Measurements from ENCODE around the gene ADGRG3. TPM values are rescaled to one million over a fixed set of nuclear protein-coding genes. Genes with fewer than 3 reads are reported as not detected.
A peak's percentile ranks its signal among the peaks of the same experiment; 100 is the strongest.

The ADGRG3 gene
- total and polyA plus RNA-seq, 2 of the 13 experiments (the other 11 are each of a cell fraction or from before 2014, with no cell fraction given) = 2.7 to 11.8 TPM

DNA sequence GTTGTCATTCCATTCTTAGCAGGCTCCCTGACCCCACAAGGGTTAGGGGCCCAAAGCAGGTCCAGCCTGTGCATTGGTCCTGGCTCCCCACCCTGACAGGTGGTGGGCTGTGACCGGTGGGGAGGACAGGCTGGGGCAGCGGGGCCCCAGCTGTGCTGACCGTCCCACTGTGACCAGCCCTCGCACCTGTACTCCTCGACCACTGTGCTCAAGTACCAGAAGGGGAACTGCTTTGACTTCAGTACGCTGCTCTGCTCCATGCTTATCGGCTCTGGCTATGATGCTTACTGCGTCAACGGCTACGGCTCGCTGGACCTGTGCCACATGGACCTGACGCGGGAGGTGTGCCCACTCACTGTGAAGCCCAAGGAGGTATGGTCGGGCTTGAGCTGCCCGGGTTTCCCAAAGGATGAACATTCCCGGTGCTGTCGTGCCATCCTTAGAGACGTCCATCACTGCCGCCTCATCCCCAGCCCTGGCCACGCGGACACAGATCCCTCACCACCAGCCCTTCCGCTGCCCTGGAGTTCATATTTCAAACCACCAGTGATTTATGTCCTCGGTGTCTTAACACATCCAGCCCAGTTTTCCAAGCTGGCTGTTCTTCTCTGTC, 33.8 kb downstream of the ADGRG3 start (continued):
- TF ChIP-seq ZNF136 (CRISPR knock-in tag; IDR thresholded peaks at IDR 0.05; ENCODE audit: low read depth) = 0 out of 2 replicates have a peak, but pooled peaks have one; percentile 59
- peak; percentile 40; the same call in 1 of the 2 replicates for TF ChIP-seq MYC (CRISPR knock-in tag; IDR thresholded peaks at IDR 0.05; ENCODE audit: borderline replicate concordance)
- TF ChIP-seq NFYB (CRISPR knock-in tag; IDR thresholded peaks at IDR 0.05) = no peak
- peak; percentile 71; the same call in 1 of the 2 replicates for TF ChIP-seq NFKB2 (CRISPR knock-in tag; IDR thresholded peaks at IDR 0.05; ENCODE audit: borderline replicate concordance)
- no peak for TF ChIP-seq GLI4 (CRISPR knock-in tag; IDR thresholded peaks at IDR 0.05; ENCODE audit: borderline replicate concordance)
- no peak for TF ChIP-seq ZNF350 (CRISPR knock-in tag; IDR thresholded peaks at IDR 0.05; ENCODE audit: borderline replicate concordance, low read depth)
- TF ChIP-seq GABPB1 (CRISPR knock-in tag; IDR thresholded peaks at IDR 0.05) = peak; percentile 6; the same call in 1 of the 2 replicates
- TF ChIP-seq, protein P1, sequence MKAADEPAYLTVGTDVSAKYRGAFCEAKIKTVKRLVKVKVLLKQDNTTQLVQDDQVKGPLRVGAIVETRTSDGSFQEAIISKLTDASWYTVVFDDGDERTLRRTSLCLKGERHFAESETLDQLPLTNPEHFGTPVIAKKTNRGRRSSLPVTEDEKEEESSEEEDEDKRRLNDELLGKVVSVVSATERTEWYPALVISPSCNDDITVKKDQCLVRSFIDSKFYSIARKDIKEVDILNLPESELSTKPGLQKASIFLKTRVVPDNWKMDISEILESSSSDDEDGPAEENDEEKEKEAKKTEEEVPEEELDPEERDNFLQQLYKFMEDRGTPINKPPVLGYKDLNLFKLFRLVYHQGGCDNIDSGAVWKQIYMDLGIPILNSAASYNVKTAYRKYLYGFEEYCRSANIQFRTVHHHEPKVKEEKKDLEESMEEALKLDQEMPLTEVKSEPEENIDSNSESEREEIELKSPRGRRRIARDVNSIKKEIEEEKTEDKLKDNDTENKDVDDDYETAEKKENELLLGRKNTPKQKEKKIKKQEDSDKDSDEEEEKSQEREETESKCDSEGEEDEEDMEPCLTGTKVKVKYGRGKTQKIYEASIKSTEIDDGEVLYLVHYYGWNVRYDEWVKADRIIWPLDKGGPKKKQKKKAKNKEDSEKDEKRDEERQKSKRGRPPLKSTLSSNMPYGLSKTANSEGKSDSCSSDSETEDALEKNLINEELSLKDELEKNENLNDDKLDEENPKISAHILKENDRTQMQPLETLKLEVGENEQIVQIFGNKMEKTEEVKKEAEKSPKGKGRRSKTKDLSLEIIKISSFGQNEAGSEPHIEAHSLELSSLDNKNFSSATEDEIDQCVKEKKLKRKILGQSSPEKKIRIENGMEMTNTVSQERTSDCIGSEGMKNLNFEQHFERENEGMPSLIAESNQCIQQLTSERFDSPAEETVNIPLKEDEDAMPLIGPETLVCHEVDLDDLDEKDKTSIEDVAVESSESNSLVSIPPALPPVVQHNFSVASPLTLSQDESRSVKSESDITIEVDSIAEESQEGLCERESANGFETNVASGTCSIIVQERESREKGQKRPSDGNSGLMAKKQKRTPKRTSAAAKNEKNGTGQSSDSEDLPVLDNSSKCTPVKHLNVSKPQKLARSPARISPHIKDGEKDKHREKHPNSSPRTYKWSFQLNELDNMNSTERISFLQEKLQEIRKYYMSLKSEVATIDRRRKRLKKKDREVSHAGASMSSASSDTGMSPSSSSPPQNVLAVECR (CRISPR knock-in tag; IDR thresholded peaks at IDR 0.05; ENCODE audit: borderline replicate concordance) = peak; percentile 29; the same call in 1 of the 2 replicates
- TF ChIP-seq SP4 (CRISPR knock-in tag; IDR thresholded peaks at IDR 0.05) = peak; percentile 55; the same call in 1 of the 2 replicates
- no peak for TF ChIP-seq KAT8 (CRISPR knock-in tag; IDR thresholded peaks at IDR 0.05)
- TF ChIP-seq HNRNPL (IDR thresholded peaks at IDR 0.05; ENCODE audit: low read depth, low read length) = no peak
- TF ChIP-seq, protein P2, sequence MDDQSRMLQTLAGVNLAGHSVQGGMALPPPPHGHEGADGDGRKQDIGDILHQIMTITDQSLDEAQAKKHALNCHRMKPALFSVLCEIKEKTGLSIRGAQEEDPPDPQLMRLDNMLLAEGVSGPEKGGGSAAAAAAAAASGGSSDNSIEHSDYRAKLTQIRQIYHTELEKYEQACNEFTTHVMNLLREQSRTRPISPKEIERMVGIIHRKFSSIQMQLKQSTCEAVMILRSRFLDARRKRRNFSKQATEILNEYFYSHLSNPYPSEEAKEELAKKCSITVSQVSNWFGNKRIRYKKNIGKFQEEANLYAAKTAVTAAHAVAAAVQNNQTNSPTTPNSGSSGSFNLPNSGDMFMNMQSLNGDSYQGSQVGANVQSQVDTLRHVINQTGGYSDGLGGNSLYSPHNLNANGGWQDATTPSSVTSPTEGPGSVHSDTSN (CRISPR knock-in tag; IDR thresholded peaks at IDR 0.05; ENCODE audit: borderline replicate concordance) = no peak
- no peak for TF ChIP-seq ATF7-NPFF (CRISPR knock-in tag; IDR thresholded peaks at IDR 0.05; ENCODE audit: low read depth)
- TF ChIP-seq ZNF296 (CRISPR knock-in tag; conservative IDR thresholded peaks at IDR 0.05) = peak; percentile 65; the same call in 1 of the 2 replicates
- no peak for TF ChIP-seq ZSCAN12 (CRISPR knock-in tag; IDR thresholded peaks at IDR 0.05)
- TF ChIP-seq LCORL (IDR thresholded peaks at IDR 0.05) = no peak
- TF ChIP-seq LCORL (CRISPR knock-in tag; IDR thresholded peaks at IDR 0.05) = no peak
- no peak for TF ChIP-seq DPF2 (CRISPR knock-in tag; IDR thresholded peaks at IDR 0.05; ENCODE audit: borderline replicate concordance, low read depth)
- TF ChIP-seq TBX2 (CRISPR knock-in tag; IDR thresholded peaks at IDR 0.05; ENCODE audit: borderline replicate concordance) = no peak; the same call in 1 of the 2 replicates
- TF ChIP-seq, protein P3, sequence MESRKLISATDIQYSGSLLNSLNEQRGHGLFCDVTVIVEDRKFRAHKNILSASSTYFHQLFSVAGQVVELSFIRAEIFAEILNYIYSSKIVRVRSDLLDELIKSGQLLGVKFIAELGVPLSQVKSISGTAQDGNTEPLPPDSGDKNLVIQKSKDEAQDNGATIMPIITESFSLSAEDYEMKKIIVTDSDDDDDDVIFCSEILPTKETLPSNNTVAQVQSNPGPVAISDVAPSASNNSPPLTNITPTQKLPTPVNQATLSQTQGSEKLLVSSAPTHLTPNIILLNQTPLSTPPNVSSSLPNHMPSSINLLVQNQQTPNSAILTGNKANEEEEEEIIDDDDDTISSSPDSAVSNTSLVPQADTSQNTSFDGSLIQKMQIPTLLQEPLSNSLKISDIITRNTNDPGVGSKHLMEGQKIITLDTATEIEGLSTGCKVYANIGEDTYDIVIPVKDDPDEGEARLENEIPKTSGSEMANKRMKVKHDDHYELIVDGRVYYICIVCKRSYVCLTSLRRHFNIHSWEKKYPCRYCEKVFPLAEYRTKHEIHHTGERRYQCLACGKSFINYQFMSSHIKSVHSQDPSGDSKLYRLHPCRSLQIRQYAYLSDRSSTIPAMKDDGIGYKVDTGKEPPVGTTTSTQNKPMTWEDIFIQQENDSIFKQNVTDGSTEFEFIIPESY (CRISPR knock-in tag; IDR thresholded peaks at IDR 0.05) = peak; percentile 57; the same call in 1 of the 2 replicates

Data from HepG2 (cell line).